HepG2 (cell line): Measurements from ENCODE around the gene UBQLN4. TPM values are rescaled to one million over a fixed set of nuclear protein-coding genes. Genes with fewer than 3 reads are reported as not detected.
A peak's percentile ranks its signal among the peaks of the same experiment; 100 is the strongest.

Experiments
- ARNT2 ChIP-seq: sonication (generic); formaldehyde crosslinking; IDR thresholded peaks from 2 replicates; pipeline ENCODE4 v1.8.0; 2022; ENCODE audit warnings: mild to moderate bottlenecking, low read depth, missing genetic modification reagents, moderate library complexity
- CSRNP1 ChIP-seq: sonication (generic); formaldehyde crosslinking; IDR thresholded peaks from 2 replicates; pipeline ENCODE4 v1.8.1; 2023; ENCODE audit warnings: mild to moderate bottlenecking, missing genetic modification reagents
- EP300 ChIP-seq, 3 experiments: sonication (generic) in 1 of 3; formaldehyde crosslinking in 1 of 3; IDR thresholded peaks; 2 replicates each; pipeline versions ENCODE4 v1.5.1 to v1.6.1; 2011 to 2020; ENCODE audit warnings: low read depth in 2 of 3, low read length in 2 of 3, borderline replicate concordance in 1 of 3, improper control_type of control experiment in 1 of 3, mild to moderate bottlenecking in 1 of 3, missing genetic modification reagents in 1 of 3, moderate library complexity in 1 of 3
- GABPB1 ChIP-seq: IDR thresholded peaks from 2 replicates; pipeline ENCODE4 v1.6.1; 2016; ENCODE audit warnings: mild to moderate bottlenecking, missing genetic modification reagents, moderate library complexity, missing compliant biosample characterization
- KDM2A ChIP-seq: sonication (generic); formaldehyde crosslinking; IDR thresholded peaks from 2 replicates; pipeline ENCODE4 v1.4.0; 2020; ENCODE audit warnings: low read depth, missing genetic modification reagents, borderline replicate concordance
- RBM39 ChIP-seq: fragments of 200-400 bp; formaldehyde crosslinking; IDR thresholded peaks from one replicate; pipeline ENCODE4 v1.6.1; 2018; ENCODE audit warnings: antibody characterized with exemption, mild to moderate bottlenecking, low read depth, low read length; ENCODE audit not compliant: poor library complexity, severe bottlenecking
- TCF7L2 ChIP-seq: IDR thresholded peaks from 2 replicates; pipeline ENCODE4 v1.6.1; 2011; ENCODE audit warnings: mild to moderate bottlenecking, low read depth, low read length, moderate library complexity
- ZMYM3 ChIP-seq: sonication (generic); formaldehyde crosslinking; IDR thresholded peaks from 2 replicates; pipeline ENCODE4 v1.5.1; 2020; ENCODE audit warnings: mild to moderate bottlenecking, missing genetic modification reagents
- ZZZ3 ChIP-seq: sonication (generic); formaldehyde crosslinking; IDR thresholded peaks from 2 replicates; pipeline ENCODE4 v1.4.0; 2020; ENCODE audit warnings: missing genetic modification reagents, mild to moderate bottlenecking, borderline replicate concordance
- polyA plus RNA-seq, 8 experiments: library from polyadenylated mRNA; depleted of rRNA in 3 of 8; stranded (reverse) in 7 of 8; unstranded in 1 of 8; fragments of >200 nt; fragmentation: Illumina TruSeq in 4 of 8; extraction: Trizol in 4 of 8; gene quantifications; 2 replicates each; pipeline versions ENCODE4 v1.2.1 to v1.2.3, GENCODE V29; 2011 to 2016; ENCODE audit warnings: low read depth in 4 of 8, missing spikeins in 1 of 8, mixed read lengths in 1 of 8; ENCODE audit not compliant: insufficient read depth in 1 of 8
- total RNA-seq, 5 experiments: library from RNA; depleted of rRNA; stranded (reverse); fragments of >200 nt; fragmentation: Illumina TruSeq; extraction: Trizol; gene quantifications; 2 replicates each; pipeline ENCODE4 v1.2.3, GENCODE V29; 2016; ENCODE audit warnings: low read depth in 1 of 5
- TF ChIP-seq, protein P1 (sequence below): sonication (generic); formaldehyde crosslinking; IDR thresholded peaks from 2 replicates; pipeline ENCODE4 v1.5.1; 2020; ENCODE audit warnings: mild to moderate bottlenecking, missing genetic modification reagents, moderate library complexity
- TF ChIP-seq, protein P2 (sequence below): sonication (generic); formaldehyde crosslinking; IDR thresholded peaks from 2 replicates; pipeline ENCODE4 v1.4.0; 2020; ENCODE audit warnings: missing genetic modification reagents
- TF ChIP-seq, protein P3 (sequence below): sonication (generic); formaldehyde crosslinking; IDR thresholded peaks from 2 replicates; pipeline ENCODE4 v1.4.0; 2020; ENCODE audit warnings: mild to moderate bottlenecking, missing genetic modification reagents
- TF ChIP-seq, protein P4 (sequence below): sonication (generic); formaldehyde crosslinking; conservative IDR thresholded peaks from 2 replicates; pipeline ENCODE4 v1.8.0; 2022; ENCODE audit warnings: mild to moderate bottlenecking, moderate library complexity, missing genetic modification reagents

The UBQLN4 gene
- total and polyA plus RNA-seq, 2 of the 13 experiments (the other 11 are each of a cell fraction or from before 2014, with no cell fraction given): 31.5 to 39.8 TPM

DNA sequence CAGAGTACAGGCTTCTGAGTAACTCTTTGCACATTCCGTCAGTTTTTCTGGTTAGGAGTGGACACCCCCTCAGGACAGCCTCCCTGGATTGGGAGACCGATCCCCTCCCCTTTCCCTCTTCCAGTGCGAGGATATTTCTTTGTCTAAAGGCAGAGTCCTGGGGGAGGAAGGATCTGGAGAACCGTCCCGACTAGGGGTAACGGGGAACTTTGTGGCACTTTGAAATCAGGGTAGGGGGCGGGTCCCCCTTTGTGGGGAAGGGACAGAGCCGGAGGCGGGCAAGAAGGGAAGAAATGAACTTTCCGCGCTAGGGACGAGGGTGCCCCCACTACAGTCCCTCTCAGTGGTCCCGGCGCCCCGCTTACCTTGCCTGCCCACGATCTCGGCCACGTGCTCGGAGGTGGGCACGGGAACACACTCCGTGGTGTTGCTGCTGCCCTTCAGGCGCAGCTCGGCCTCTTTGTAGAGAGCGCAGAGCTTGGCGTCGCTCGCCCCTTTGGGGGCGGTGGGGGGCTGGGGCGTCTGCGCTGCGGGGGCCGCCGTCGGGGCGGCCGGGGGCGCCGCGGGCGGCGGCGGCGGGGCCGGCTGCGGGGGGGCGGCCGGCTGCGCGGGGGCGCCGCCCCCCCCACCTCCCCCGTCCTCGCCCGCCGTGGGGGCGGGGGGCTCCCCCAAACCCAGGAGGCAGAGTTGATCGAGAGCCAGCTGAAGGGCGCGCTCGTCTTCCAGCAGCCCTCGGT lies 27.8 kb upstream of the UBQLN4 start (continued):
- TF ChIP-seq, protein P1, sequence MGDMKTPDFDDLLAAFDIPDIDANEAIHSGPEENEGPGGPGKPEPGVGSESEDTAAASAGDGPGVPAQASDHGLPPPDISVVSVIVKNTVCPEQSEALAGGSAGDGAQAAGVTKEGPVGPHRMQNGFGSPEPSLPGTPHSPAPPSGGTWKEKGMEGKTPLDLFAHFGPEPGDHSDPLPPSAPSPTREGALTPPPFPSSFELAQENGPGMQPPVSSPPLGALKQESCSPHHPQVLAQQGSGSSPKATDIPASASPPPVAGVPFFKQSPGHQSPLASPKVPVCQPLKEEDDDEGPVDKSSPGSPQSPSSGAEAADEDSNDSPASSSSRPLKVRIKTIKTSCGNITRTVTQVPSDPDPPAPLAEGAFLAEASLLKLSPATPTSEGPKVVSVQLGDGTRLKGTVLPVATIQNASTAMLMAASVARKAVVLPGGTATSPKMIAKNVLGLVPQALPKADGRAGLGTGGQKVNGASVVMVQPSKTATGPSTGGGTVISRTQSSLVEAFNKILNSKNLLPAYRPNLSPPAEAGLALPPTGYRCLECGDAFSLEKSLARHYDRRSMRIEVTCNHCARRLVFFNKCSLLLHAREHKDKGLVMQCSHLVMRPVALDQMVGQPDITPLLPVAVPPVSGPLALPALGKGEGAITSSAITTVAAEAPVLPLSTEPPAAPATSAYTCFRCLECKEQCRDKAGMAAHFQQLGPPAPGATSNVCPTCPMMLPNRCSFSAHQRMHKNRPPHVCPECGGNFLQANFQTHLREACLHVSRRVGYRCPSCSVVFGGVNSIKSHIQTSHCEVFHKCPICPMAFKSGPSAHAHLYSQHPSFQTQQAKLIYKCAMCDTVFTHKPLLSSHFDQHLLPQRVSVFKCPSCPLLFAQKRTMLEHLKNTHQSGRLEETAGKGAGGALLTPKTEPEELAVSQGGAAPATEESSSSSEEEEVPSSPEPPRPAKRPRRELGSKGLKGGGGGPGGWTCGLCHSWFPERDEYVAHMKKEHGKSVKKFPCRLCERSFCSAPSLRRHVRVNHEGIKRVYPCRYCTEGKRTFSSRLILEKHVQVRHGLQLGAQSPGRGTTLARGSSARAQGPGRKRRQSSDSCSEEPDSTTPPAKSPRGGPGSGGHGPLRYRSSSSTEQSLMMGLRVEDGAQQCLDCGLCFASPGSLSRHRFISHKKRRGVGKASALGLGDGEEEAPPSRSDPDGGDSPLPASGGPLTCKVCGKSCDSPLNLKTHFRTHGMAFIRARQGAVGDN: peak; percentile 83
- TF ChIP-seq ARNT2 (CRISPR knock-in tag) (no peak), GABPB1 (0 out of 2 replicates have a peak, but pooled peaks have one; percentile 14), KDM2A (CRISPR knock-in tag) (peak; percentile 29; the same call in 1 of the 2 replicates), TCF7L2 (no peak), CSRNP1 (CRISPR knock-in tag) (no peak), ZMYM3 (CRISPR knock-in tag) (no peak), RBM39 (peak; percentile 19), ZZZ3 (no peak), EP300 (IDR thresholded peaks at IDR 0.05; ENCODE audit: low read depth in 2 of 2, low read length in 2 of 2) (no peak), EP300 (CRISPR knock-in tag; IDR thresholded peaks at IDR 0.05; ENCODE audit: borderline replicate concordance) (no peak)
- TF ChIP-seq, protein P2, sequence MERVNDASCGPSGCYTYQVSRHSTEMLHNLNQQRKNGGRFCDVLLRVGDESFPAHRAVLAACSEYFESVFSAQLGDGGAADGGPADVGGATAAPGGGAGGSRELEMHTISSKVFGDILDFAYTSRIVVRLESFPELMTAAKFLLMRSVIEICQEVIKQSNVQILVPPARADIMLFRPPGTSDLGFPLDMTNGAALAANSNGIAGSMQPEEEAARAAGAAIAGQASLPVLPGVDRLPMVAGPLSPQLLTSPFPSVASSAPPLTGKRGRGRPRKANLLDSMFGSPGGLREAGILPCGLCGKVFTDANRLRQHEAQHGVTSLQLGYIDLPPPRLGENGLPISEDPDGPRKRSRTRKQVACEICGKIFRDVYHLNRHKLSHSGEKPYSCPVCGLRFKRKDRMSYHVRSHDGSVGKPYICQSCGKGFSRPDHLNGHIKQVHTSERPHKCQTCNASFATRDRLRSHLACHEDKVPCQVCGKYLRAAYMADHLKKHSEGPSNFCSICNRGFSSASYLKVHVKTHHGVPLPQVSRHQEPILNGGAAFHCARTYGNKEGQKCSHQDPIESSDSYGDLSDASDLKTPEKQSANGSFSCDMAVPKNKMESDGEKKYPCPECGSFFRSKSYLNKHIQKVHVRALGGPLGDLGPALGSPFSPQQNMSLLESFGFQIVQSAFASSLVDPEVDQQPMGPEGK (CRISPR knock-in tag): peak; percentile 56
- TF ChIP-seq, protein P3, sequence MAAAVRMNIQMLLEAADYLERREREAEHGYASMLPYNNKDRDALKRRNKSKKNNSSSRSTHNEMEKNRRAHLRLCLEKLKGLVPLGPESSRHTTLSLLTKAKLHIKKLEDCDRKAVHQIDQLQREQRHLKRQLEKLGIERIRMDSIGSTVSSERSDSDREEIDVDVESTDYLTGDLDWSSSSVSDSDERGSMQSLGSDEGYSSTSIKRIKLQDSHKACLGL (CRISPR knock-in tag): no peak
- TF ChIP-seq, protein P4, sequence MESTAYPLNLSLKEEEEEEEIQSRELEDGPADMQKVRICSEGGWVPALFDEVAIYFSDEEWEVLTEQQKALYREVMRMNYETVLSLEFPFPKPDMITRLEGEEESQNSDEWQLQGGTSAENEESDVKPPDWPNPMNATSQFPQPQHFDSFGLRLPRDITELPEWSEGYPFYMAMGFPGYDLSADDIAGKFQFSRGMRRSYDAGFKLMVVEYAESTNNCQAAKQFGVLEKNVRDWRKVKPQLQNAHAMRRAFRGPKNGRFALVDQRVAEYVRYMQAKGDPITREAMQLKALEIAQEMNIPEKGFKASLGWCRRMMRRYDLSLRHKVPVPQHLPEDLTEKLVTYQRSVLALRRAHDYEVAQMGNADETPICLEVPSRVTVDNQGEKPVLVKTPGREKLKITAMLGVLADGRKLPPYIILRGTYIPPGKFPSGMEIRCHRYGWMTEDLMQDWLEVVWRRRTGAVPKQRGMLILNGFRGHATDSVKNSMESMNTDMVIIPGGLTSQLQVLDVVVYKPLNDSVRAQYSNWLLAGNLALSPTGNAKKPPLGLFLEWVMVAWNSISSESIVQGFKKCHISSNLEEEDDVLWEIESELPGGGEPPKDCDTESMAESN: 0 out of 2 replicates have a peak, but pooled peaks have one; percentile 36
